Activated CD4-positive, alpha-beta T cell treated with anti-CD3 and anti-CD28 coated beads, Interleukin-2, amount 10 ng/mL, durations not matched to agents 7 days and 5 days (primary cell): ENCODE results near the gene TRIM14. TPM values are rescaled to one million over a fixed set of nuclear protein-coding genes. Genes with fewer than 3 reads are reported as not detected.

Source experiments
- CTCF ChIA-PET: fragments of 350-600 bp; sonication (Branson Sonifier 250); formaldehyde crosslinking; loops from one replicate; lab custom pipeline; 2021; ENCODE audit warnings: antibody characterized with exemption; lab: Charles Lee
- POLR2A ChIA-PET: fragments of 350-600 bp; sonication (Branson Sonifier 250); formaldehyde crosslinking; loops from one replicate; lab custom pipeline; 2021; ENCODE audit warnings: antibody characterized with exemption; lab: Charles Lee
- DNase-seq: peaks from one replicate; pipeline ENCODE4 v3.0.0-alpha.2; 2020
- H3K27ac Mint-ChIP-seq: one replicate; pipeline ENCODE4 v1.8.0; 2021; ENCODE audit warnings: mild to moderate bottlenecking, moderate library complexity, mixed read lengths
- H3K27me3 Mint-ChIP-seq: one replicate; pipeline ENCODE4 v1.8.0; 2021; ENCODE audit warnings: mixed read lengths
- H3K36me3 Mint-ChIP-seq: one replicate; pipeline ENCODE4 v1.8.0; 2021; ENCODE audit warnings: low read depth, mixed read lengths
- H3K4me1 Mint-ChIP-seq: one replicate; pipeline ENCODE4 v1.8.0; 2021; ENCODE audit warnings: mixed read lengths
- H3K4me3 Mint-ChIP-seq: one replicate; pipeline ENCODE4 v1.8.0; 2021; ENCODE audit warnings: mild to moderate bottlenecking, moderate library complexity, mixed read lengths
- H3K9me3 Mint-ChIP-seq: one replicate; pipeline ENCODE4 v1.8.0; 2021; ENCODE audit warnings: mixed read lengths
- total RNA-seq, 2 experiments: library from RNA; stranded (reverse); gene quantifications; one replicate each; pipeline ENCODE4 v1.2.3, GENCODE V29; 2021

The TRIM14 gene
- total RNA-seq, 2 experiments from 2014 or later = 116 to 124 TPM

GRCh38 chr9:98074115-98074990, 44.7 kb downstream of the TRIM14 start:
- Mint-ChIP-seq H3K9me3 (no peaks in the 10 kb centered on the region), H3K4me1 (peaks cover 45% of the 10 kb centered on the region), H3K36me3 (peaks cover 26% of the 10 kb centered on the region), H3K27ac (peak overlapping the region; percentile 91), H3K27me3 (no peaks in the 10 kb centered on the region), H3K4me3 (no peak overlapping the region)
- DNase-seq = peak; percentile 70
- ChIA-PET POLR2A (no interaction called here), CTCF (interaction anchor here (0.6 to 2.5 kb wide), 15 partner anchors 10 to 189 kb away, joined by 3 to 18 read pairs (median 4); partner anchors contain the start of genes TBC1D2 and TRIM14)

DNA sequence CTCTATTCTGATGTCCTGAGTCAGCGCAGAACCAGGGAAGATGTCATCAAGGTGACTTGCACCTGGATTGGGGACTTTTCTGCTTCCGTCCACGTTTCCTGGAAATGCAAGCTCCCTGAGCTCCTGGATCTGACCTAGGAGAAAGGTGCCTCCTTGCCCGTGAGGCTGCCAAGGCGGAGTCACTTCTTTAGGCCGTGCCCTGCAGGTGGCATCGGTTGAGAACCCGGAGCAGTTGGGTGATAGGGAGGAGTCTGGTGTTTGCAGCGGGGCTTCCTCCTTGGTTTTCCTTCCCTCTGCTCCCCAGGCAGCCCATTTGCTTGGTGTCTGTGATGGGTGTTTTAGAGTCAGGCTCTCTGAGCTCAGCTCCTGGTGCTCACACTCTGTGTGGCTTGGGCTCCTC, 47.3 kb downstream of the TRIM14 start:
- Mint-ChIP-seq H3K36me3 (peaks cover 16% of the 10 kb centered on the region), H3K4me1 (peaks cover 40% of the 10 kb centered on the region), H3K4me3 (no peak overlapping the region), H3K9me3 (no peaks in the 10 kb centered on the region), H3K27me3 (no peaks in the 10 kb centered on the region), H3K27ac (no peak overlapping the region)
- DNase-seq = no peak
- CTCF ChIA-PET = interaction anchor here (1.3 to 1.7 kb wide), 3 partner anchors 26 to 185 kb away, joined by 4 to 5 read pairs (median 4); partner anchors contain the start of gene TRIM14
- POLR2A ChIA-PET = interaction anchor here (0.6 kb wide), 1 partner anchor 24 kb away, joined by 4 read pairs; no protein-coding TSS in a partner anchor

- H3K4me3 Mint-ChIP-seq = no peak overlapping the region
- ChIA-PET CTCF (interaction anchor here (1.3 to 1.7 kb wide), 2 partner anchors 48 to 186 kb away, joined by 4 to 5 read pairs; partner anchors contain the start of gene TRIM14), POLR2A (no interaction called here)
- no peak for DNase-seq
- no peaks in the 10 kb centered on the region for H3K27me3 Mint-ChIP-seq
- peaks cover 23% of the 10 kb centered on the region for H3K36me3 Mint-ChIP-seq
- H3K27ac Mint-ChIP-seq = no peak overlapping the region
- H3K4me1 Mint-ChIP-seq = peaks cover 30% of the 10 kb centered on the region
- no peaks in the 10 kb centered on the region for H3K9me3 Mint-ChIP-seq
These were observed 48.3 kb downstream of the TRIM14 start for GRCh38 chr9:98070704-98071103.

- ChIA-PET CTCF (no interaction called here), POLR2A (no interaction called here)
- Mint-ChIP-seq H3K27me3 (no peaks in the 10 kb centered on the region), H3K36me3 (peaks cover 30% of the 10 kb centered on the region), H3K9me3 (no peaks in the 10 kb centered on the region), H3K4me3 (no peak overlapping the region), H3K4me1 (peaks cover 18% of the 10 kb centered on the region), H3K27ac (no peak overlapping the region)
- DNase-seq = no peak
These were observed 49.5 kb downstream of the TRIM14 start for GRCh38 chr9:98069551-98069950.

DNA sequence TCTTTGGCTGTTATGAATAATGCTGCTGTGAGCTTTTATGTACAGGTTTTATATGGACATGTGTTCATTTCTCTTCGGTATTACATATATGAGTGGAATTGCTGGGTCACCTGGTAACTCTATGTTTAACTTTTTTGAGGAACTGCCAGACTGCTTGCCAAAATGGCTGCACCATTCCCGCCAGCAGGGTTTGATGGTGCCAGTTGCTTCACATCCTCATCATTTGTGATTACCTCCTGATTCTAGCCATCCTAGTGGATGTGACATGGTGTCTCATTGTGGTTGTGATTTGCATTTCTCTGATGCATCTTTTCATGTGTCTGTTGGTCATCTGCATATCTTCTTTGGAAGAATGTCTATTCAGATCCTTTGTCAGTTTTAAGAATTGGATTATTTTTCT, 51.8 kb downstream of the TRIM14 start:
- peaks cover 44% of the 10 kb centered on the region for H3K36me3 Mint-ChIP-seq
- DNase-seq = no peak
- CTCF ChIA-PET = interaction anchor here (1.3 to 2.0 kb wide), 2 partner anchors 10 to 52 kb away, joined by 3 to 16 read pairs; partner anchors contain the start of genes NANS and TRIM14

GRCh38 chr9:98066235-98066634, 52.8 kb downstream of the TRIM14 start:
- Mint-ChIP-seq H3K9me3 (no peaks in the 10 kb centered on the region), H3K4me1 (peaks cover 22% of the 10 kb centered on the region), H3K27me3 (no peaks in the 10 kb centered on the region), H3K27ac (no peak overlapping the region), H3K36me3 (peaks cover 45% of the 10 kb centered on the region), H3K4me3 (no peak overlapping the region)
- ChIA-PET CTCF (no interaction called here), POLR2A (no interaction called here)
- DNase-seq = no peak

More for the DNA sequence above, 51.8 kb downstream of the TRIM14 start:
- POLR2A ChIA-PET = no interaction called here
- H3K9me3 Mint-ChIP-seq = no peaks in the 10 kb centered on the region
- no peaks in the 10 kb centered on the region for H3K27me3 Mint-ChIP-seq
- H3K4me1 Mint-ChIP-seq = peaks cover 22% of the 10 kb centered on the region
- H3K4me3 Mint-ChIP-seq = no peak overlapping the region
- no peak overlapping the region for H3K27ac Mint-ChIP-seq

DNA sequence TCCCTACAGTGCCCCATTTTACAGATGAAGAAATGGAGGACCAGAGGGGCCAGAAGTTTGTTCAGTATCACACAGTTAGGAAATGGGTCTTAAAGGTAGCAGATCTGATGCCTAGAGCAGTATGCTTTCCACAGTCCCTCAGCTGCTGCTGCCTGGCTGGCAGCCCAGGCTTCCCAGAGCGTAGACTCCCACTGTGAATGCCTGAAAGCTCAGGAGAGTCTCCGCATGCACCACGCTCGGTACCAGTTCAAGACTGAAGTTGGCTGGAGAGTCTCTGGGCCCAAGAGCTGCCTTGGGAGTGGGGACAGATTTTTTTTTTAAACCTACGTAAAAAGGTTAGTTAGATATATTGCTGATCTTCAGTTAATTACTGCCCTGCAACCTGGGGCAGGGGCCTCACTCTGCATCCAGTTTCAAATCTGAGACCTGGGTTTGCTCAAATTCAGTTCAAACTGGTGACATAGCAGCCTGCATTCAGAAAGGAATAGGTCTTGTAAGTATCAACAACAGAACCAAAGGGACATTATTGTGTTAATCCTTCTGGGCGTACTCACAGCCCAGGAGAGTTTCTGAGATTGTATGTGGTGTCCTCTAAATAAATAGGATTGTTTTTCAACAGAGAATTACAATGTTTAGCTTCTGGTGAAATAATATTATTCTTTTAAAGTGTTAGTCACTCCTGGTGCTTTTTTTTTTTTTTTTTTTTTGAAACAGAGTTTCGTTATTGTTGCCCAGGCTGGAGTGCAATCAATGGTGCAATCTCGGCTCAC, 54.2 kb downstream of the TRIM14 start:
- Mint-ChIP-seq H3K36me3 (peaks cover 53% of the 10 kb centered on the region), H3K27me3 (no peaks in the 10 kb centered on the region), H3K4me1 (peaks cover 24% of the 10 kb centered on the region), H3K27ac (no peak overlapping the region), H3K4me3 (no peak overlapping the region), H3K9me3 (no peaks in the 10 kb centered on the region)
- DNase-seq = no peak
- ChIA-PET POLR2A (no interaction called here), CTCF (interaction anchor here (0.6 to 1.4 kb wide), 5 partner anchors 7 to 465 kb away, joined by 3 to 6 read pairs (median 3); partner anchors contain the start of gene TRMO)

DNA sequence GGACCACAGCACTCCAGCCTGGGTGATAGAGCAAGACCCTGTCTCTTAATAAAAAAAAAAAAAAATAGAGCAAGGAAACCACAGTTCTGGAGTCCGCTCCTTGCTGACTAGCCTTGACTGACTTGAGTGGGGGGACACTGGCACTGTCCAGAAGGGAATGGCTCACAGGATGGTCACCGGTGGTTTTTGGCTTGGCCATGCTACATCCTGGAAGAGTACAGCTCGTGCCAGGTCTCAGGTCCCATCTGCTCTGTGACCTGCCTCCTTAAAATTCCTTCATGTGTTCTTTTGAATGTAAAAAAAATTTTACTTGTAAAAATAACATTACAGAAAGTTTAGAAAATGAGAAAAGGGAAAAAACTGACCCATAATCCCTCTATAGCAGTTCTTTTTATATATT, 56.9 kb downstream of the TRIM14 start:
- CTCF ChIA-PET = interaction anchor here (0.7 kb wide), 1 partner anchor 173 kb away, joined by 3 read pairs; no protein-coding TSS in a partner anchor
- Mint-ChIP-seq H3K27ac (peak overlapping the region; percentile 20), H3K27me3 (no peaks in the 10 kb centered on the region), H3K4me1 (peaks cover 33% of the 10 kb centered on the region), H3K36me3 (peaks cover 46% of the 10 kb centered on the region), H3K9me3 (no peaks in the 10 kb centered on the region), H3K4me3 (no peak overlapping the region)
- no peak for DNase-seq
- POLR2A ChIA-PET = no interaction called here

GRCh38 chr9:98057138-98057799, 61.8 kb downstream of the TRIM14 start:
- Mint-ChIP-seq H3K9me3 (no peaks in the 10 kb centered on the region), H3K36me3 (peaks cover 17% of the 10 kb centered on the region), H3K4me3 (peak overlapping the region; percentile 93), H3K27ac (peak overlapping the region; percentile 96), H3K4me1 (peaks cover 31% of the 10 kb centered on the region), H3K27me3 (no peaks in the 10 kb centered on the region)
- no peak for DNase-seq
- ChIA-PET CTCF (interaction anchor here (0.6 to 3.6 kb wide), 4 partner anchors 8 to 134 kb away, joined by 3 to 16 read pairs (median 3); no protein-coding TSS in a partner anchor), POLR2A (interaction anchor here (0.7 to 0.8 kb wide), 2 partner anchors 49 to 213 kb away, joined by 4 to 5 read pairs; no protein-coding TSS in a partner anchor)

DNA sequence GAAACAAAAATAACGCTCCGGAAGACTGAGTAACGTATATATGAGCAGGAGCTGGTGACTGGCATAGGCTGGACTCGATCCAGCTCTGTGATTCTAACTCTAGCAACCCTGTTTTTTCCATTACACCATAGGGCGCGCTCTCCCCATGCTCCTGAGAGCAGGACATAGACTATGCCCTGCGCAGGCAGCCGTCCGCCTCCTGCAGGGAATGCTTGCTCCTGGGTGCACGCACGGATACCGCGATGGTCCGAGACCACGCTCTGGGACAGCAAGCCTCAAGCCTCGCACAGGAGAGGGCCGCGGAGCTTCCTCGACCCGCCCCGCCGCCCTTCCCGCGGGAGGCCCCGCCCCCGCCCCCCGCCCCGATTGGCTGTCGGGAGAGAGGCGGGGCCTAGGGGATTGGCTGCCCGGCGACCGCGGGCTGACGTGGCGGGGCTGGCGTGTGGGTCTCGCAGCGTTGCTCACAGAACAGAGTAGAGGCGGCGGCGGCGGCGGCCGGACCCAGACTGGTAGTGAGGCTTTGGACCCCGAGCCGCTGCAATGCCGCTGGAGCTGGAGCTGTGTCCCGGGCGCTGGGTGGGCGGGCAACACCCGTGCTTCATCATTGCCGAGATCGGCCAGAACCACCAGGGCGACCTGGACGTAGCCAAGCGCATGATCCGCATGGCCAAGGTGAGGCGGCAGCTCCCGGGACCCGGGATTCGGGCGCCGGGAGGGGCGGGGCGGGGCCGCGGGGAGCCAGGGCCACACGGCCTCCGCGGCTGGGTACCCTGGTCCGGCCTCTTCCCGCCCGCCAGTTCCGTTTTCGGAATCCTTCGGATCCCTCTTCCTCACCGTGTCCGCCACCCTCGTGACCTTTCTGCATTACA, 62.5 kb downstream of the TRIM14 start, which contains the start of gene NANS:
TSS of gene NANS (plus strand) at position 464 of the 869 bp plus-strand sequence. CDS start at position 541, 77 bp downstream.
- Mint-ChIP-seq H3K4me3 (peak within 1 kb of the TSS; percentile 93), H3K4me1 (peaks cover 35% of the 10 kb centered on the region), H3K9me3 (no peaks in the 10 kb centered on the region), H3K36me3 (peaks cover 18% of the 10 kb centered on the region), H3K27ac (peak within 1 kb of the TSS; percentile 96), H3K27me3 (no peaks in the 10 kb centered on the region)
- DNase-seq = peak; percentile 94
- ChIA-PET CTCF (interaction anchor here (1.0 to 3.6 kb wide), 5 partner anchors 12 to 134 kb away, joined by 3 to 16 read pairs (median 3); partner anchors contain the start of genes TRIM14 and TRMO), POLR2A (interaction anchor here (0.5 kb wide), 1 partner anchor 43 kb away, joined by 5 read pairs; no protein-coding TSS in a partner anchor)

DNA sequence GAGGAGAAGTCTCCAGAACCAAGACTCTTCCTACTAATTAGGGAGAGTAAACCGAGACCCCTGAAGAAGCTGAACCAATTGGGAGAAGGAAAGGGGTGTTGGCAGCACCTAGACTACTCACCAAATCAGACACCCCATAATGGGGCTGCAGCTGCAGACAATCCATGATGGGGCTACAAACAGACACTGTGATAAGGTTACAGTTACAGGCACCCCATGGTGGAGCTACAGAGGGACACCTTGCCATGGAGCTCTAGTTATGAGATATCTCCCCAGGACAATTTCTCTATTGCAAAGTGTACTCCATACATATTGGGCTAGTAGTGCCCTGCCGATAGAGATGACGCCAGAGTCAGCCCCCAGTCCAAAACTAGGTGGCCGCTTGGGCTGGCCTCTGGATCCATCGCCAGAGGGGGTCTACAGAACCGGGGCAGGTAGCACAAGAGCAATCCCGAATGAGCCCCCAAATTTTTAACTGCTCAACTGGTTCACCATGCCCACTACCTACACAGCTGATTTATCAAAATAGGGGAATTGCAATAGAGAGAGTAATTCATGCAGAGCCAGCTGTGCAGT, 64.6 kb downstream of the TRIM14 start:
- no peak for DNase-seq
- CTCF ChIA-PET = interaction anchor here (1.0 to 1.7 kb wide), 5 partner anchors 10 to 72 kb away, joined by 3 to 4 read pairs (median 3); partner anchors contain the start of gene ANP32B
- Mint-ChIP-seq H3K4me1 (peaks cover 45% of the 10 kb centered on the region), H3K4me3 (no peak overlapping the region), H3K27ac (no peak overlapping the region), H3K27me3 (no peaks in the 10 kb centered on the region), H3K36me3 (peaks cover 25% of the 10 kb centered on the region), H3K9me3 (no peaks in the 10 kb centered on the region)
- POLR2A ChIA-PET = no interaction called here
